Measurements from ENCODE around the gene MRPL17.

Gene MRPL17

DNA sequence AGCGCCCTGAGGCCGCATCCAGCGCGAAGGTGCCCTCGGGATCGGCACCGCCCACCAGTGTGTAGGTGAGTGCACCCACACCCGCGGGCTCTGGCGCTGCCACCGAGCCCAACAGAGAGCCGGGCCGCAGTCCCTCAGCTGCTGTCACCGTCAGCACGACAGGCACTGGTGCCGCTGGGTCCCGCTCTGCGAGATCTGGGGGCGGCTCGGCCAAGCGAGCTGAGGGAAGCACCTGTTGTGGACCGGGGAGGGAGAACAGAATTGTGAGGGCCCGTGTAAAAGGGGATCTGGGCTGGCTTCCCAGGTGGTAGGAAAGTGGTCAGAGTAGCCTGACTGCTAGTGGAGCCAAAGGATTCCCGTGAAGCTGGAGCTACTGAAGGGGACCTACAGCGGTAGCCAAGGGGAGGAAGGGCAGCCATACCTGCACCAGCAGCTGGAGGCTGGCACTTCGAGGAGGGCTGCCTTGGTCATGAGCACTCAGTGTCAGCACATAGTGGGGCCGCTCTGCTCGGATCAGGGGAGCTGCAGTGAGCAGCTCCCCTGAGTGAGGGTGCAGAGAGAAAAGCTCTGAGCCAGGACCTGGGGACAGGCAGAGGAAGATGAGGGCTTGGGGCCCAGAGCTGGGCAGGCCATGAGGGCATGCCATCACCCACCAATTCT, 52.4 kb downstream of the MRPL17 start:
- DNase-seq: no peak
